ENCODE results near the gene CCN5.

The CCN5 gene

GRCh38 chr20:44739942-44740341, 24.8 kb downstream of the CCN5 start:
- no peak for DNase-seq

GRCh38 chr20:44742304-44743079, 27.3 kb downstream of the CCN5 start:
- DNase-seq, result no peak

- no peak for DNase-seq
These were observed 28.0 kb downstream of the CCN5 start for GRCh38 chr20:44743080-44743701.

- DNase-seq, result no peak
These were observed 28.9 kb downstream of the CCN5 start for GRCh38 chr20:44743916-44744655.

- no peak for DNase-seq
These were observed 30.0 kb downstream of the CCN5 start for GRCh38 chr20:44745122-44745597.

- peak; percentile 13 to 15 for DNase-seq
These were observed 30.6 kb downstream of the CCN5 start, which contains the start of gene KCNK15 for GRCh38 chr20:44745598-44746366. Gene KCNK15, plus strand, starts transcription at chr20:44745865. Its CDS starts 46 bp downstream, at chr20:44745911.

GRCh38 chr20:44746367-44747165, 31.4 kb downstream of the CCN5 start:
- no peak for DNase-seq

- peak; percentile 40 to 48 for DNase-seq
These were observed 32.2 kb downstream of the CCN5 start for GRCh38 chr20:44747166-44748004.

GRCh38 chr20:44748005-44748370, 32.8 kb downstream of the CCN5 start:
- DNase-seq, result no peak

- no peak for DNase-seq
These were observed 35.1 kb downstream of the CCN5 start for GRCh38 chr20:44750081-44750805.

GRCh38 chr20:44752099-44752931, 37.1 kb downstream of the CCN5 start:
- no peak for DNase-seq

GRCh38 chr20:44754554-44754953, 39.4 kb downstream of the CCN5 start:
- DNase-seq, result no peak

GRCh38 chr20:44756011-44756688, 41.0 kb downstream of the CCN5 start:
- DNase-seq, result no peak

GRCh38 chr20:44756956-44757355, 41.8 kb downstream of the CCN5 start:
- no peak for DNase-seq

- no peak for DNase-seq
These were observed 43.3 kb downstream of the CCN5 start for GRCh38 chr20:44758247-44759101.

- DNase-seq, result no peak
These were observed 44.4 kb downstream of the CCN5 start for GRCh38 chr20:44759595-44759994.

- DNase-seq, result no peak
These were observed 46.3 kb downstream of the CCN5 start for GRCh38 chr20:44761423-44761822.

Measured in CD4-positive, alpha-beta T cell treated with Interleukin-1 beta for 1 hour (primary cell).